ENCODE data around the gene AKR1C3. TPM values are rescaled to one million over a fixed set of nuclear protein-coding genes. Genes with fewer than 3 reads are reported as not detected.

The AKR1C3 gene
- total RNA-seq, 1 experiment from 2014 or later = 0.62 TPM

DNA sequence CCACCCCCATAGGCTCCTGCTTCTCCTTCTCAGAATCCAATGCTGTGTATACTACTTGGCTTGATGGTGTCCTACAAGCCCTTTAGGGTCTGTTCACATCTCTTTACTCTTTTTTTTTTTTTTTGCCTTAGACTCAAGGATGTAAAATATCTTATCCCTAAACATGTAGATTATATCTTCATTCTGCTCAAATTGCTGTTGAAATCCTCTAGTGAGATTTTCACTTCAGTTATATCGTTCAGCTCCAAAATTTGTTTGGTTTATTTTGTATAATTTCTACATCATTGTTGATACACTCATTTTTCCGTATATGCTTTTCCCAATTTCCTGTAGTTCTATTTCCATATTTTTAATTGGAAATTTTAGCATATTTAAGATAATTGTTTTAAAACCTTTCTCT is 1.8 kb upstream of the AKR1C3 start:
- in situ Hi-C loops (cut with HindIII; ENCODE audit: low pct_unique_long_range_greater_than_20kb, low sequenced_read_pairs) = no loop called here
- intact Hi-C loops (cut with micrococcal nuclease; ENCODE audit: unreplicated experiment) = no loop called here

GRCh38 chr10:5092848-5093790 is 1.1 kb upstream of the AKR1C3 start:
- DNase-seq (ENCODE audit: low read depth, low spot score) (no peak), ATAC-seq (no peak)
- ChIA-PET CTCF (no interaction called here), POLR2A (no interaction called here)
- no peaks in the 10 kb centered on the region for H3K9me3 ChIP-seq (ENCODE audit: control insufficient read depth, insufficient read depth, low read depth, low read length)
- no peak overlapping the region for H3K4me3 ChIP-seq (ENCODE audit: low read depth in 2 of 2, low read length in 2 of 2)
- no peaks in the 10 kb centered on the region for H3K4me1 ChIP-seq (ENCODE audit: control insufficient read depth, insufficient read depth, low read length)
- intact Hi-C loops (cut with micrococcal nuclease; ENCODE audit: unreplicated experiment) (no loop called here), in situ Hi-C loops (cut with HindIII; ENCODE audit: low pct_unique_long_range_greater_than_20kb, low sequenced_read_pairs) (no loop called here)
- TF ChIP-seq, protein P1, sequence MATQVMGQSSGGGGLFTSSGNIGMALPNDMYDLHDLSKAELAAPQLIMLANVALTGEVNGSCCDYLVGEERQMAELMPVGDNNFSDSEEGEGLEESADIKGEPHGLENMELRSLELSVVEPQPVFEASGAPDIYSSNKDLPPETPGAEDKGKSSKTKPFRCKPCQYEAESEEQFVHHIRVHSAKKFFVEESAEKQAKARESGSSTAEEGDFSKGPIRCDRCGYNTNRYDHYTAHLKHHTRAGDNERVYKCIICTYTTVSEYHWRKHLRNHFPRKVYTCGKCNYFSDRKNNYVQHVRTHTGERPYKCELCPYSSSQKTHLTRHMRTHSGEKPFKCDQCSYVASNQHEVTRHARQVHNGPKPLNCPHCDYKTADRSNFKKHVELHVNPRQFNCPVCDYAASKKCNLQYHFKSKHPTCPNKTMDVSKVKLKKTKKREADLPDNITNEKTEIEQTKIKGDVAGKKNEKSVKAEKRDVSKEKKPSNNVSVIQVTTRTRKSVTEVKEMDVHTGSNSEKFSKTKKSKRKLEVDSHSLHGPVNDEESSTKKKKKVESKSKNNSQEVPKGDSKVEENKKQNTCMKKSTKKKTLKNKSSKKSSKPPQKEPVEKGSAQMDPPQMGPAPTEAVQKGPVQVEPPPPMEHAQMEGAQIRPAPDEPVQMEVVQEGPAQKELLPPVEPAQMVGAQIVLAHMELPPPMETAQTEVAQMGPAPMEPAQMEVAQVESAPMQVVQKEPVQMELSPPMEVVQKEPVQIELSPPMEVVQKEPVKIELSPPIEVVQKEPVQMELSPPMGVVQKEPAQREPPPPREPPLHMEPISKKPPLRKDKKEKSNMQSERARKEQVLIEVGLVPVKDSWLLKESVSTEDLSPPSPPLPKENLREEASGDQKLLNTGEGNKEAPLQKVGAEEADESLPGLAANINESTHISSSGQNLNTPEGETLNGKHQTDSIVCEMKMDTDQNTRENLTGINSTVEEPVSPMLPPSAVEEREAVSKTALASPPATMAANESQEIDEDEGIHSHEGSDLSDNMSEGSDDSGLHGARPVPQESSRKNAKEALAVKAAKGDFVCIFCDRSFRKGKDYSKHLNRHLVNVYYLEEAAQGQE (IDR thresholded peaks at IDR 0.05; ENCODE audit: insufficient read depth in 1 of 2, low read depth in 2 of 2, low read length in 1 of 2) = no peak
- TF ChIP-seq POLR2AphosphoS5 (IDR thresholded peaks at IDR 0.05; ENCODE audit: low read depth, low read length) = no peak
- TF ChIP-seq, protein P2, sequence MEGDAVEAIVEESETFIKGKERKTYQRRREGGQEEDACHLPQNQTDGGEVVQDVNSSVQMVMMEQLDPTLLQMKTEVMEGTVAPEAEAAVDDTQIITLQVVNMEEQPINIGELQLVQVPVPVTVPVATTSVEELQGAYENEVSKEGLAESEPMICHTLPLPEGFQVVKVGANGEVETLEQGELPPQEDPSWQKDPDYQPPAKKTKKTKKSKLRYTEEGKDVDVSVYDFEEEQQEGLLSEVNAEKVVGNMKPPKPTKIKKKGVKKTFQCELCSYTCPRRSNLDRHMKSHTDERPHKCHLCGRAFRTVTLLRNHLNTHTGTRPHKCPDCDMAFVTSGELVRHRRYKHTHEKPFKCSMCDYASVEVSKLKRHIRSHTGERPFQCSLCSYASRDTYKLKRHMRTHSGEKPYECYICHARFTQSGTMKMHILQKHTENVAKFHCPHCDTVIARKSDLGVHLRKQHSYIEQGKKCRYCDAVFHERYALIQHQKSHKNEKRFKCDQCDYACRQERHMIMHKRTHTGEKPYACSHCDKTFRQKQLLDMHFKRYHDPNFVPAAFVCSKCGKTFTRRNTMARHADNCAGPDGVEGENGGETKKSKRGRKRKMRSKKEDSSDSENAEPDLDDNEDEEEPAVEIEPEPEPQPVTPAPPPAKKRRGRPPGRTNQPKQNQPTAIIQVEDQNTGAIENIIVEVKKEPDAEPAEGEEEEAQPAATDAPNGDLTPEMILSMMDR (IDR thresholded peaks at IDR 0.05) = no peak
- no peak for TF ChIP-seq TCF7L2 (IDR thresholded peaks at IDR 0.05; ENCODE audit: low read depth, low read length)
- no peak for TF ChIP-seq SIN3A (IDR thresholded peaks at IDR 0.05; ENCODE audit: borderline replicate concordance, insufficient read depth, low read depth, low read length)
- H3K36me3 ChIP-seq (ENCODE audit: control insufficient read depth, insufficient read depth, low read length) = no peaks in the 10 kb centered on the region
- H3K27me3 ChIP-seq (ENCODE audit: control insufficient read depth, insufficient read depth, low read length) = no peaks in the 10 kb centered on the region
- H3K27ac ChIP-seq (ENCODE audit: low read length) = no peak overlapping the region
- no TSS peak for BruUV-seq (replicated peaks)

More for the DNA sequence above, 1.8 kb upstream of the AKR1C3 start:
- no peaks in the 10 kb centered on the region for H3K27me3 ChIP-seq (ENCODE audit: control insufficient read depth, insufficient read depth, low read length)
- ATAC-seq (no peak), DNase-seq (ENCODE audit: low read depth, low spot score) (no peak)
- H3K27ac ChIP-seq (ENCODE audit: low read length) = no peak overlapping the region
- no peaks in the 10 kb centered on the region for H3K36me3 ChIP-seq (ENCODE audit: control insufficient read depth, insufficient read depth, low read length)
- ChIA-PET CTCF (no interaction called here), POLR2A (no interaction called here)
- no peaks in the 10 kb centered on the region for H3K9me3 ChIP-seq (ENCODE audit: control insufficient read depth, insufficient read depth, low read depth, low read length)
- no peaks in the 10 kb centered on the region for H3K4me1 ChIP-seq (ENCODE audit: control insufficient read depth, insufficient read depth, low read length)
- BruUV-seq (replicated peaks) = no TSS peak
- no peak overlapping the region for H3K4me3 ChIP-seq (ENCODE audit: low read depth in 2 of 2, low read length in 2 of 2)
- TF ChIP-seq SIN3A (IDR thresholded peaks at IDR 0.05; ENCODE audit: borderline replicate concordance, insufficient read depth, low read depth, low read length) (no peak), POLR2AphosphoS5 (IDR thresholded peaks at IDR 0.05; ENCODE audit: low read depth, low read length) (no peak), TCF7L2 (IDR thresholded peaks at IDR 0.05; ENCODE audit: low read depth, low read length) (no peak)
- TF ChIP-seq, protein P2 (IDR thresholded peaks at IDR 0.05) = no peak
- TF ChIP-seq, protein P1 (IDR thresholded peaks at IDR 0.05; ENCODE audit: insufficient read depth in 1 of 2, low read depth in 2 of 2, low read length in 1 of 2) = no peak

Data from Panc1 (cell line).